ENCODE results near the gene SIK3. TPM values are rescaled to one million over a fixed set of nuclear protein-coding genes. Genes with fewer than 3 reads are reported as not detected.

Gene SIK3
- polyA plus RNA-seq, 1 of the 3 experiments (the other 2 are of a cell fraction): 5.1 TPM

DNA sequence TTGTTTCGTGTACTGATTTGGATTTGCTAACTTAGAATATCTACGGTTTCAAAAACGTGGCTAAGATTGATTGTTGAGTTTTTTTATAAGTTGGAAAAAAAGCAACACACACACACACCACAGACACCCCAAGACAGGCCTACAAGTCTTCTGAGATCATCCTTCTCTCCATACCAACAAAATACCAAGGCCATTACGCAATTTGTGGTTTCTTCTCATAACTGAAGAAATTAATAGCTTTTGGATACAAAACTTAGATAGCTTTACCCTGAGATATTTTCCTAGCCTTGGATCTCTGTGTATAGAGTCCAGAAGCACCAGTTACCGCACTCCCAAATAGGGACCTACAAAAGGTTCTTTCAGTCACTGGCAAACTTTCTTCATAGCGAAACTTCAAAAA, 113.6 kb downstream of the SIK3 start:
- Histone ChIP-seq H4K20me1 (ENCODE audit: insufficient read depth) (no peaks in the 10 kb centered on the region), H3F3A (replicated peaks; ENCODE audit: insufficient read depth) (peaks cover 36% of the 10 kb centered on the region), H3K27me3 (ENCODE audit: insufficient read depth) (no peaks in the 10 kb centered on the region), H3K27ac (ENCODE audit: low read depth in 2 of 2, low read length in 1 of 2) (peak overlapping the region; percentile 26 to 76; a peak in 3 of 4 replicates), H3K9me2 (no peaks in the 10 kb centered on the region), H3K9ac (peak overlapping the region; percentile 24; the same call in 1 of the 2 replicates), H3K4me3 (ENCODE audit: low read depth in 2 of 2, low read length in 1 of 2) (no peak overlapping the region), H3K4me2 (peak overlapping the region; percentile 53; the same call in 1 of the 2 replicates), H3K36me3 (replicated peaks in 1 of 2; ENCODE audit: control insufficient read depth in 1 of 2, insufficient read depth in 2 of 2, low read length in 1 of 2) (peaks cover 0 to 3% of the 10 kb centered on the region in 2 experiments), H3K79me2 (ENCODE audit: insufficient read depth) (peaks cover 32% of the 10 kb centered on the region; the same call in 1 of the 2 replicates), H3K9me3 (no peaks in the 10 kb centered on the region), H3K4me1 (ENCODE audit: control insufficient read depth in 1 of 2, insufficient read depth in 2 of 2, low read depth in 1 of 2, low read length in 1 of 2) (peaks cover 4 to 28% of the 10 kb centered on the region in 2 experiments; a peak in 2 of 4 replicates), H2AFZ (ENCODE audit: low read depth) (no peak overlapping the region)
- WGBS (ENCODE audit: low lambda C conversion rate): 47% methylated on average over 6 of the region's 6 CpGs
- no peak for DNase-seq
- ChIA-PET CTCF (interaction anchor here (0.7 to 1.2 kb wide), 5 partner anchors 9 to 72 kb away, joined by 3 read pairs; no protein-coding TSS in a partner anchor), POLR2A (interaction anchor here (0.8 kb wide), 1 partner anchor 9 kb away, joined by 3 read pairs; no protein-coding TSS in a partner anchor)
- TF ChIP-seq YY1 (IDR thresholded peaks at IDR 0.05; ENCODE audit: low read depth): 0 out of 2 replicates have a peak, but pooled peaks have one; percentile 32
- peak; percentile 77 for TF ChIP-seq NFIC (IDR thresholded peaks at IDR 0.05; ENCODE audit: borderline replicate concordance)
- TF ChIP-seq, protein P1, sequence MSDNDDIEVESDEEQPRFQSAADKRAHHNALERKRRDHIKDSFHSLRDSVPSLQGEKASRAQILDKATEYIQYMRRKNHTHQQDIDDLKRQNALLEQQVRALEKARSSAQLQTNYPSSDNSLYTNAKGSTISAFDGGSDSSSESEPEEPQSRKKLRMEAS (IDR thresholded peaks at IDR 0.05; ENCODE audit: low read depth): peak; percentile 60; the same call in 1 of the 2 replicates
- TF ChIP-seq, protein P2, sequence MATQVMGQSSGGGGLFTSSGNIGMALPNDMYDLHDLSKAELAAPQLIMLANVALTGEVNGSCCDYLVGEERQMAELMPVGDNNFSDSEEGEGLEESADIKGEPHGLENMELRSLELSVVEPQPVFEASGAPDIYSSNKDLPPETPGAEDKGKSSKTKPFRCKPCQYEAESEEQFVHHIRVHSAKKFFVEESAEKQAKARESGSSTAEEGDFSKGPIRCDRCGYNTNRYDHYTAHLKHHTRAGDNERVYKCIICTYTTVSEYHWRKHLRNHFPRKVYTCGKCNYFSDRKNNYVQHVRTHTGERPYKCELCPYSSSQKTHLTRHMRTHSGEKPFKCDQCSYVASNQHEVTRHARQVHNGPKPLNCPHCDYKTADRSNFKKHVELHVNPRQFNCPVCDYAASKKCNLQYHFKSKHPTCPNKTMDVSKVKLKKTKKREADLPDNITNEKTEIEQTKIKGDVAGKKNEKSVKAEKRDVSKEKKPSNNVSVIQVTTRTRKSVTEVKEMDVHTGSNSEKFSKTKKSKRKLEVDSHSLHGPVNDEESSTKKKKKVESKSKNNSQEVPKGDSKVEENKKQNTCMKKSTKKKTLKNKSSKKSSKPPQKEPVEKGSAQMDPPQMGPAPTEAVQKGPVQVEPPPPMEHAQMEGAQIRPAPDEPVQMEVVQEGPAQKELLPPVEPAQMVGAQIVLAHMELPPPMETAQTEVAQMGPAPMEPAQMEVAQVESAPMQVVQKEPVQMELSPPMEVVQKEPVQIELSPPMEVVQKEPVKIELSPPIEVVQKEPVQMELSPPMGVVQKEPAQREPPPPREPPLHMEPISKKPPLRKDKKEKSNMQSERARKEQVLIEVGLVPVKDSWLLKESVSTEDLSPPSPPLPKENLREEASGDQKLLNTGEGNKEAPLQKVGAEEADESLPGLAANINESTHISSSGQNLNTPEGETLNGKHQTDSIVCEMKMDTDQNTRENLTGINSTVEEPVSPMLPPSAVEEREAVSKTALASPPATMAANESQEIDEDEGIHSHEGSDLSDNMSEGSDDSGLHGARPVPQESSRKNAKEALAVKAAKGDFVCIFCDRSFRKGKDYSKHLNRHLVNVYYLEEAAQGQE (IDR thresholded peaks at IDR 0.05; ENCODE audit: low read depth, low read length): 0 out of 2 replicates have a peak, but pooled peaks have one; percentile 35
- TF ChIP-seq EP300 (IDR thresholded peaks at IDR 0.05; ENCODE audit: borderline replicate concordance in 1 of 2, low read depth in 1 of 2, low read length in 1 of 2): peak in 1 of 2 experiments; percentile 82; a peak in 2 of 4 replicates
- no peak for TF ChIP-seq FOXM1 (IDR thresholded peaks at IDR 0.05; ENCODE audit: low read depth)
- no peak for TF ChIP-seq FOXJ3 (CRISPR knock-in tag; IDR thresholded peaks at IDR 0.05)
- no peak for TF ChIP-seq ELF1 (IDR thresholded peaks at IDR 0.05)
- TF ChIP-seq TCF12 (IDR thresholded peaks at IDR 0.05): peak; percentile 86
- peak; percentile 59; the same call in 1 of the 2 replicates for TF ChIP-seq RXRA (IDR thresholded peaks at IDR 0.05; ENCODE audit: borderline replicate concordance, low read depth)
- TF ChIP-seq, protein P3, sequence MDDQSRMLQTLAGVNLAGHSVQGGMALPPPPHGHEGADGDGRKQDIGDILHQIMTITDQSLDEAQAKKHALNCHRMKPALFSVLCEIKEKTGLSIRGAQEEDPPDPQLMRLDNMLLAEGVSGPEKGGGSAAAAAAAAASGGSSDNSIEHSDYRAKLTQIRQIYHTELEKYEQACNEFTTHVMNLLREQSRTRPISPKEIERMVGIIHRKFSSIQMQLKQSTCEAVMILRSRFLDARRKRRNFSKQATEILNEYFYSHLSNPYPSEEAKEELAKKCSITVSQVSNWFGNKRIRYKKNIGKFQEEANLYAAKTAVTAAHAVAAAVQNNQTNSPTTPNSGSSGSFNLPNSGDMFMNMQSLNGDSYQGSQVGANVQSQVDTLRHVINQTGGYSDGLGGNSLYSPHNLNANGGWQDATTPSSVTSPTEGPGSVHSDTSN (IDR thresholded peaks at IDR 0.05): peak; percentile 82
- no peak for TF ChIP-seq CHD2 (IDR thresholded peaks at IDR 0.05; ENCODE audit: low read length, partially characterized antibody)
- TF ChIP-seq JUND (IDR thresholded peaks at IDR 0.05): peak; percentile 91
- no peak for TF ChIP-seq RCOR1 (IDR thresholded peaks at IDR 0.05; ENCODE audit: low read length)
- TF ChIP-seq FOSL2 (IDR thresholded peaks at IDR 0.05; ENCODE audit: borderline replicate concordance, low read depth): peak; percentile 73
- peak; percentile 95 for TF ChIP-seq TEAD4 (IDR thresholded peaks at IDR 0.05; ENCODE audit: borderline replicate concordance, insufficient read depth)
- TF ChIP-seq POLR2AphosphoS5 (IDR thresholded peaks at IDR 0.05; ENCODE audit: low read depth, low read length): peak; percentile 55; the same call in 1 of the 2 replicates
- TF ChIP-seq, protein P4, sequence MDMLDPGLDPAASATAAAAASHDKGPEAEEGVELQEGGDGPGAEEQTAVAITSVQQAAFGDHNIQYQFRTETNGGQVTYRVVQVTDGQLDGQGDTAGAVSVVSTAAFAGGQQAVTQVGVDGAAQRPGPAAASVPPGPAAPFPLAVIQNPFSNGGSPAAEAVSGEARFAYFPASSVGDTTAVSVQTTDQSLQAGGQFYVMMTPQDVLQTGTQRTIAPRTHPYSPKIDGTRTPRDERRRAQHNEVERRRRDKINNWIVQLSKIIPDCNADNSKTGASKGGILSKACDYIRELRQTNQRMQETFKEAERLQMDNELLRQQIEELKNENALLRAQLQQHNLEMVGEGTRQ (IDR thresholded peaks at IDR 0.05; ENCODE audit: borderline replicate concordance, low read depth, low read length): no peak
- TF ChIP-seq SIN3A (IDR thresholded peaks at IDR 0.05; ENCODE audit: borderline replicate concordance, low read depth, low read length): 0 out of 2 replicates have a peak, but pooled peaks have one; percentile 42
- no peak for TF ChIP-seq SMC3 (IDR thresholded peaks at IDR 0.05; ENCODE audit: low read depth, low read length)
